Stomach (tissue), 4 donors: ENCODE data around the gene TEPSIN.

Experiments used
- CTCF ChIP-seq, 7 experiments: fragments of 450-650 bp in 4 of 7; fragments of 200-600 bp in 3 of 7; sonication (generic) in 3 of 7; IDR thresholded peaks; one replicate each; pipeline ENCODE4 v1.5.1; 2016 to 2019; ENCODE audit warnings: antibody characterized with exemption in 7 of 7, control low read depth in 2 of 7, mild to moderate bottlenecking in 1 of 7
- EP300 ChIP-seq: sonication (generic); formaldehyde crosslinking; IDR thresholded peaks from one replicate; pipeline ENCODE4 v1.6.1; 2017; ENCODE audit warnings: antibody characterized with exemption
- POLR2A ChIP-seq, 4 donors: fragments of 450-650 bp; IDR thresholded peaks; one replicate each; pipeline ENCODE4 v1.6.1; 2016; ENCODE audit warnings: antibody characterized with exemption in 4 of 4, control low read depth in 2 of 4, mild to moderate bottlenecking in 1 of 4, moderate library complexity in 1 of 4
- POLR2AphosphoS5 ChIP-seq, 3 donors: sonication (generic); formaldehyde crosslinking; IDR thresholded peaks; one replicate each; pipeline ENCODE4 v1.6.1; 2016; ENCODE audit warnings: antibody characterized with exemption in 3 of 3

DNA sequence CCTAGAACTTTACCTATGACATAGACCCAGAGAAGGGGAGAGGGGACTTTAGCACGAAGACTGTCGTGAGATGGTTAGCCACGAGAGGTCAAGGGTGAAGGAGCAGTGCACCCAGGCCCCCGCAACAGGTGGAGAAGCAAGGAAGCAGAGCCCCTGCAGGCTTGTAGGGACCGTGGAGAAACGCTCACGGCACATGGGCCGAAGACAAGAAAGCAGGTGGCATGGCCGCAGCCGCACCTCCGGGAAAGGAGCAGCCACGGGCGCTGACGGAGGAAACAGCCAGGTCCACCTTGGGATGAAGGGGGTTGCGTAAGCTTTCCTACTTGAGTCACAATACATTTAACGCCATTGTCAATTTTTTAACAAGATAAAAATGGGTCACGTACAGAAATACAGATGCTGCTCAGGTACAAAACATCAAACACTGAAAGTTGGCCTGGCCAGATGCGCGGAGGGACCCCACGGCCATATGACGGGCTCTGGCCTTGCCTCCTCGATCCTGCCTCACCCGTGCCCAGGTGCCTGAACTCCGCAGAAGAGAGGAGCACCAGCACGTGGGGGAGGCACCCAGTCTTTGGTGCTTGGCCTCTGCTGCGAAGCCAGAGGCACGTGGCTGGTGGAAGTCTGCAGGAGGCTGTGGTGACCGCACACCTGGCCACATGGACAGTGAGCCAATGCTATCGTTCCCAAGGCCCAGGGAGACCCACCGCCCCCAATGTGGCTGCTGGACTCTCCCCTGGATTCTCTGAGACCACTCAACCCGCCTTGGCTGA lies 35.0 kb upstream of the TEPSIN start:
- TF ChIP-seq POLR2A (IDR thresholded peaks at IDR 0.05) = no peak
- no peak for TF ChIP-seq CTCF (IDR thresholded peaks at IDR 0.05)
- TF ChIP-seq POLR2AphosphoS5 (IDR thresholded peaks at IDR 0.05) = no peak
- no peak for TF ChIP-seq EP300
